OCI-LY7 (cell line): ENCODE data around the gene PITPNM1. TPM values are rescaled to one million over a fixed set of nuclear protein-coding genes. Genes with fewer than 3 reads are reported as not detected.

ENCODE experiments used
- BruUV-seq: library from RNA; stranded (reverse); fragments of 400-500 nt; replicated peaks from 2 replicates; lab custom pipeline; 2021; lab: Mats Ljungman, UMichigan
- CTCF ChIA-PET: fragments of 300-600 bp; sonication (Branson Sonifier 250); formaldehyde crosslinking; loops from one replicate; lab custom pipeline; 2022; ENCODE audit warnings: antibody characterized with exemption; ENCODE audit not compliant: unreplicated experiment; lab: Charles Lee
- POLR2A ChIA-PET: fragments of 300-600 bp; sonication (Branson Sonifier 250); formaldehyde crosslinking; loops from one replicate; lab custom pipeline; 2022; ENCODE audit warnings: antibody characterized with exemption; lab: Charles Lee
- DNase-seq: peaks from one replicate; pipeline ENCODE4 v3.0.0-alpha.2; 2015; ENCODE audit warnings: low spot score
- H2AFZ ChIP-seq: fragments of 200-600 bp; sonication (generic), shearing (Covaris generic); 2 replicates; pipeline ENCODE4 v1.6.1; 2014; ENCODE audit warnings: mild to moderate bottlenecking, antibody characterized with exemption, low read length, moderate library complexity
- H3K27ac ChIP-seq: fragments of 200-600 bp; sonication (generic); 2 replicates; pipeline ENCODE4 v1.5.1; 2014; ENCODE audit warnings: mixed run types, low read depth, mild to moderate bottlenecking, moderate library complexity, low read length, inconsistent platforms; ENCODE audit not compliant: poor library complexity, severe bottlenecking
- H3K36me3 ChIP-seq: fragments of 200-600 bp; sonication (generic); 2 replicates; pipeline ENCODE4 v1.6.1; 2014; ENCODE audit warnings: mild to moderate bottlenecking, antibody characterized with exemption, low read length, moderate library complexity, mixed read lengths; ENCODE audit not compliant: insufficient read depth
- H3K4me1 ChIP-seq: fragments of 200-600 bp; sonication (generic); 2 replicates; pipeline ENCODE4 v1.5.1; 2014; ENCODE audit warnings: mild to moderate bottlenecking, low read length; ENCODE audit not compliant: insufficient read depth, poor library complexity, severe bottlenecking
- H3K4me2 ChIP-seq: fragments of 200-600 bp; sonication (generic); 2 replicates; pipeline ENCODE4 v1.6.1; 2014; ENCODE audit warnings: mild to moderate bottlenecking, low read length
- H3K4me3 ChIP-seq: fragments of 200-600 bp; sonication (generic); 2 replicates; pipeline ENCODE4 v1.5.1; 2014; ENCODE audit warnings: mild to moderate bottlenecking, low read depth, low read length; ENCODE audit not compliant: poor library complexity, severe bottlenecking
- H3K79me2 ChIP-seq: fragments of 200-600 bp; sonication (generic); 2 replicates; pipeline ENCODE4 v1.6.1; 2016; ENCODE audit warnings: low read depth, mild to moderate bottlenecking, low read length, moderate library complexity, mixed read lengths; ENCODE audit not compliant: insufficient read depth
- H3K9me2 ChIP-seq: fragments of 200-600 bp; sonication (generic); 2 replicates; pipeline ENCODE4 v1.6.1; 2016; ENCODE audit warnings: mild to moderate bottlenecking, low read length, mixed read lengths; ENCODE audit not compliant: insufficient read depth
- H3K9me3 ChIP-seq: fragments of 200-600 bp; sonication (generic); 2 replicates; pipeline ENCODE4 v1.6.1; 2014; ENCODE audit warnings: mild to moderate bottlenecking, mixed run types, low read length, mixed read lengths
- H4K20me1 ChIP-seq: fragments of 200-600 bp; sonication (generic); 2 replicates; pipeline ENCODE4 v1.6.1; 2014; ENCODE audit warnings: mild to moderate bottlenecking, antibody characterized with exemption, low read length, moderate library complexity, mixed read lengths; ENCODE audit not compliant: insufficient read depth
- CTCF ChIP-seq: fragments of 200-600 bp; sonication (generic); conservative IDR thresholded peaks from 2 replicates; pipeline ENCODE4 v1.5.1; 2014; ENCODE audit warnings: mild to moderate bottlenecking, antibody characterized with exemption, low read length, moderate library complexity, mixed read lengths
- EZH2phosphoT487 ChIP-seq: fragments of 200-600 bp; sonication (generic); IDR thresholded peaks from 2 replicates; pipeline ENCODE4 v1.6.1; 2018; ENCODE audit warnings: low read depth, borderline replicate concordance, mild to moderate bottlenecking, mixed run types, antibody characterized with exemption, low read length, moderate library complexity, mixed read lengths
- intact Hi-C: fragments of 100-400 bp; cut with micrococcal nuclease; formaldehyde crosslinking; loops from one replicate; pipeline ENCODE4 v1.10.0; 2022; ENCODE audit not compliant: unreplicated experiment
- total RNA-seq, 2 experiments: library from RNA; depleted of rRNA in 1 of 2; stranded (reverse); fragments of >200 nt in 1 of 2; shearing (Covaris generic) in 1 of 2; gene quantifications; 2 replicates each; pipeline ENCODE4 v1.2.3, GENCODE V29; 2014 to 2022

PITPNM1 gene
- total RNA-seq, 2 experiments from 2014 or later, result 37.2 to 51.3 TPM

DNA sequence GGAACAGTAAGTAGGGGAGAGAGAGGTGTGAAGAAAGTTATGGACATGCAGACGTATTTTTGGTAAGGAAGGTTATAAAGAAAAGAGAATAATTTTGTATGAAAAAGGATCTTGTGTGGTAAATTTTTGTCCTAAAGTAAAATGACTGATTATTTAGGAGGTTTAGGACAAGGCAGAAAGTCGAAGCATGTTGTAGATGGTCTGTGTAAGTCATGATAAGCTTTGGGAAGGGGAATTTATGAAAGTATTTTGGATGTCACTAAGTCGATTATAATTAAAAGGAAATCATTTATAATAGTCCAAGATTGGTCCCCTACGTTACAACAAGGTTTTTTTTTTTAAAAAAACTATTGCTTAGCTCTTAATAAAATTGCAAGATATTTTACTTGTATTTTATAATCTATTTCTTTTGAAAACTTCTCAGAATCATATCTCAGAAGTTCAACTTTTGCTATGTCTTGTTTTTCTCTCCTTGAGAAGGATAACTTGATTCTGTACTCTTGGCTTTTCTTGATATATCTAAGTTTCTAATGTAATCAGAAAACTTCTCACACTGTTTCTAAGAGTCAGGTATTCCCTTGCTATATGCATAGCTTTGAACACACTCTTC lies 29.0 kb upstream of the PITPNM1 start:
- H3K27ac ChIP-seq, result no peak overlapping the region
- no peak overlapping the region for H3K4me2 ChIP-seq
- no peak for TF ChIP-seq EZH2phosphoT487
- TF ChIP-seq CTCF, result no peak
- intact Hi-C loops, result no loop called here
- peaks cover 4% of the 10 kb centered on the region for H3K4me1 ChIP-seq
- POLR2A ChIA-PET, result no interaction called here
- no peak overlapping the region for H3K4me3 ChIP-seq
- DNase-seq, result peak; percentile 56
- no peaks in the 10 kb centered on the region for H4K20me1 ChIP-seq
- no peaks in the 10 kb centered on the region for H3K9me2 ChIP-seq
- BruUV-seq, result no TSS peak
- no peaks in the 10 kb centered on the region for H3K36me3 ChIP-seq
- peaks cover 27% of the 10 kb centered on the region for H3K9me3 ChIP-seq
- CTCF ChIA-PET, result no interaction called here
- H3K79me2 ChIP-seq, result no peaks in the 10 kb centered on the region
- H2AFZ ChIP-seq, result no peak overlapping the region

GRCh38 chr11:67532889-67533288 lies 27.7 kb upstream of the PITPNM1 start:
- Histone ChIP-seq H2AFZ (no peak overlapping the region), H3K4me1 (peaks cover 4% of the 10 kb centered on the region), H3K36me3 (no peaks in the 10 kb centered on the region), H3K4me2 (no peak overlapping the region), H4K20me1 (no peaks in the 10 kb centered on the region), H3K9me3 (peaks cover 27% of the 10 kb centered on the region), H3K9me2 (no peaks in the 10 kb centered on the region), H3K79me2 (no peaks in the 10 kb centered on the region), H3K4me3 (no peak overlapping the region), H3K27ac (no peak overlapping the region)
- TF ChIP-seq EZH2phosphoT487 (no peak), CTCF (no peak)
- DNase-seq, result no peak
- intact Hi-C loops, result no loop called here
- BruUV-seq, result no TSS peak
- POLR2A ChIA-PET, result no interaction called here
- CTCF ChIA-PET, result no interaction called here

- no peaks in the 10 kb centered on the region for H4K20me1 ChIP-seq
- peaks cover 4% of the 10 kb centered on the region for H3K4me1 ChIP-seq
- ChIA-PET POLR2A (no interaction called here), CTCF (no interaction called here)
- H3K4me2 ChIP-seq, result no peak overlapping the region
- H3K36me3 ChIP-seq, result no peaks in the 10 kb centered on the region
- H3K27ac ChIP-seq, result no peak overlapping the region
- H3K9me2 ChIP-seq, result no peaks in the 10 kb centered on the region
- H3K9me3 ChIP-seq, result peaks cover 19% of the 10 kb centered on the region
- no TSS peak for BruUV-seq
- H3K79me2 ChIP-seq, result no peaks in the 10 kb centered on the region
- H2AFZ ChIP-seq, result no peak overlapping the region
- DNase-seq, result no peak
- H3K4me3 ChIP-seq, result no peak overlapping the region
- intact Hi-C loops, result no loop called here
- TF ChIP-seq EZH2phosphoT487 (no peak), CTCF (no peak)
Measured at GRCh38 chr11:67530282-67530592, 25.1 kb upstream of the PITPNM1 start.
